HG03457 (cell line): ENCODE measurements around the gene TMEM179.
"Not testable (repeated sequence)": the region's sequence is repeated elsewhere in the genome, so short reads cannot be mapped to it uniquely, and the experiment has no call there.

Experiments used
- ATAC-seq: cut with Tn5 transposase; IDR thresholded peaks from one replicate; pipeline ENCODE4 v1.9.1; 2021; ENCODE audit warnings: moderate number of reproducible peaks; ENCODE audit not compliant: unreplicated experiment

TMEM179 gene

DNA sequence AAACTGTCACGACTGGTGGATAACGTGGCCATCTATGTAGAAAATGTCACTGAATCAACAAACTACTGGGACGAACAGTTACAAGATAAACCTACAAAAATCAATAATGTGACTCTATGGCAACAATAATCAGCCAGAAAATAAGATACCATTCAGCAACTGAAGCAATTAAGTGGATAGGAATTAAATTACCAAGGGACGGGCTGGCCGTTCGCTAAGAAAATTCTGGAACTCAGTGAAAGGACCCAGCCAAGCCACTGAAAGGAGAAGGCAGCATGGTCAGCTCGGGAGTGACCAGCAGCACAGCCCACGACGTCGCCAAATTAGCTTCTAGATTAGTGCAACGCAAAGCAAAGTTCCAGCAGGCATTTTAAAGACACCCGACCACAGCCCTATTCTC lies 33.6 kb upstream of the TMEM179 start:
- ATAC-seq, result no peak

DNA sequence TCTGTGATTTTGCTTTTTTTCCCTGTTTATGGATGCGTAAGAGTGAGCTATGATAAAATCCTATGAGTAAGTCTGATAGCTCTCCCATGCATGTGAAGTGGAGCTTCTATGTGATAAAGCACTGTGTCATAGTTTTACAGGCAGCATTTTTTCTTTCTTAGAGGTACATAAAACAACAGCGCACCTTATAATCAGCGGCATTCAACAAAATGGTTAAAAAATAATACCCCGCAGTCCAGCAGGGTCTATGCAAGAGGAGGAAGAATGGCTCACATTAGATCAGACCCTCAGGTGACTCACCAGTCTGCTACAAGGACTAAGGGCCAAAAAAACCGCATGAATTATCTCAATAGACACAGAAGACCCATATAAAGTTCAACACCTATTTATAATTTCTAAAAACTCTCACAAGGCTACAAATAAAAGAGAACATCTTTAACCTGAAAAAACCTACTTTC lies 33.0 kb upstream of the TMEM179 start:
- ATAC-seq, result no peak

DNA sequence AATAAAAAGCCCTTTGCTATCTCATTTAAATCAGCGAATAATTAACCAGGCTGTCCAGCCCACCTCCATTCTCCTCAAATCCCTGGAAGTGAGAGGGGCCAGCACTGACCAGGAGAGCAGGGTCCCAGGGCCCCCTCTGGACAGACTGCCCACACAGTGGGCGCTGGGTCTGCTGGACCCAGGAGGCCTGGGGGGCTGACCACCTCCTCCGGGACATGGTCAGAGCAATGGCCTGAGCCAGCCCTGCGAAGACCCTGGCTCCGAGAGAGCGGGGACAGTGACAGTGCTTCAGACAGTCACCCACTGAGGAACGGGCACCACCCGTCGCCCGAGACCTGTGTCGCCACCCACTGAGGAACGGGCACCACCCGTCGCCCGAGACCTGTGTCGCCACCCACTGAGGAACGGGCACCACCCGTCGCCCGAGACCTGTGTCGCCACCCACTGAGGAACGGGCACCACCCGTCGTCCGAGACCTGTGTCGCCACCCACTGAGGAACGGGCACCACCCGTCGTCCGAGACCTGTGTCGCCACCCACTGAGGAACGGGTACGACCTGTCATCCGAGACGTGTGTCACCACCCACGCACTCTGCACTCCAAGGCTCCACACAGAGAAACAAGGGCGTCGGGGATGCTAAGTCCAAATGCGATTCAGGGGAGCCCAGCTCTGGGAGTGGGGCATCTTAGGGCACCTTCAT lies 32.4 kb upstream of the TMEM179 start:
- not testable (repeated sequence) for ATAC-seq

DNA sequence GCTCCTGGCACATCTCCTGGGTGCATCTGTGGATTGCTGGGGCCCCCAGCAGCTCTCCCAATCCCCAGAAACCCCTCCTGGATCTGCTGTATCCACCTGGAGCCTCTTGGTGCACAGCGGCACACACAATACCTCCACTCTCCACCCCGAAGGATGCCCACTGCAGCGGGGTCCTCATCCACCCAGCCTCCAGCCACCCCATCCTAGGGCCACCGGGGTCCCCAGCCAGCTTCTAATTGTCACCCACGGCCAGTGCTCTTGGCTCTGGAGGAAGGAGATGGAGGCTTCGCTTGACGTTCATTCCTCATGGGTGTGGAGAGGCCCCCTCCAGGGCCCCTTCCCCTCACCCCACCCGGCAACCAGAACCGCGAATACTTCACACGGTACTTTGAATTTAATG lies 31.6 kb upstream of the TMEM179 start:
- no peak for ATAC-seq

DNA sequence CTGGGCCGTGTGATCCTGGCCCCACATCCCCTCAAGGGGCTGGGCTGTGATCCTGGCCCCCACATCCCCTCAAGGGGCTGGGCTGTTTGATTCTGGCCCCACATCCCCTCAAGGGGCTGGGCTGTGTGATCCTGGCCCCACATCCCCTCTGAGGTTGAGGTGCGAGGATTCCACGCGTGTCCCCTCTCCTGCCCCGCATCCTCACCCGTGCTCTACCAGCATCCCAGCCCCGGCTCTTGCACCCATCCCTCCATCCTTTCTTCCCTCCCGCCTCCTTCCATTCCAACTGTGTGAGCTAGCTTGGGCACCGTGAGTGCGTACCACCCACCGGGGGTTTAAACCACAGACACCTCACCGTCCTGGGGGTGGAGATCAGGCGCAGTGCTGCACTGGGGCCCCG lies 31.1 kb upstream of the TMEM179 start:
- ATAC-seq, result no peak

DNA sequence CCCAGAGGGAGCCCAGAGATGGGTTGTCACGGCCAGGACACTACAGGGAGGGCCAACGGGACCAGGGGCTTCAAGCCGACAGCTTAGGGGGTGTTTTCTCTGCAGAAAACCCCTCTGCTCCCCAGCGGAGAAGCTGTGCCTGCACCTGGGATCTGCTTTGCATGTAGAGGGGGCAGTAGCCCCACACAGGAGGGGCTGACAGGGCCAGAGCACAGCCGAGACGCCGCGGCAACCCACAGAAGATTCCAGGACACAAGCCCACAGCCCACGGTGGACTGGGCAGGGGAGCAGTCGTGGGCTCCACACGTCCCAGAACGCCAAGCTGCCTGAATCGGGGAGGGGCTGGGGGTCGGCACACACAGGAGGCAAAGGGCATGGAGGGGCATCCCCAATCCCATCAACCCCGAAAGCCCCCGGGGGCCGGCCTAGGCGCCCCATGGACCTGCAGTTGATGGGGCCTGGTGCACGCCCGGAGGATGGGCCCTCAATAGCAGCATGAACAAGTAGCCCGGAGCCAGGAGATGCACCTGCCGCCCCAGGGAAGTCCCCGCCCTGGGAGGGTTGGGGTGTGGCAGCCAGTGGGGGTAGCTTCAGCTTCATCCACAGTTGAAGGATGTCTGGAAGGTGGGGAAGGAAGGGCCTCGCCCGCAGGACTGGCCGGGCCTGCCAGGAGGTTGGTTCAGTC lies 30.5 kb upstream of the TMEM179 start:
- no peak for ATAC-seq

DNA sequence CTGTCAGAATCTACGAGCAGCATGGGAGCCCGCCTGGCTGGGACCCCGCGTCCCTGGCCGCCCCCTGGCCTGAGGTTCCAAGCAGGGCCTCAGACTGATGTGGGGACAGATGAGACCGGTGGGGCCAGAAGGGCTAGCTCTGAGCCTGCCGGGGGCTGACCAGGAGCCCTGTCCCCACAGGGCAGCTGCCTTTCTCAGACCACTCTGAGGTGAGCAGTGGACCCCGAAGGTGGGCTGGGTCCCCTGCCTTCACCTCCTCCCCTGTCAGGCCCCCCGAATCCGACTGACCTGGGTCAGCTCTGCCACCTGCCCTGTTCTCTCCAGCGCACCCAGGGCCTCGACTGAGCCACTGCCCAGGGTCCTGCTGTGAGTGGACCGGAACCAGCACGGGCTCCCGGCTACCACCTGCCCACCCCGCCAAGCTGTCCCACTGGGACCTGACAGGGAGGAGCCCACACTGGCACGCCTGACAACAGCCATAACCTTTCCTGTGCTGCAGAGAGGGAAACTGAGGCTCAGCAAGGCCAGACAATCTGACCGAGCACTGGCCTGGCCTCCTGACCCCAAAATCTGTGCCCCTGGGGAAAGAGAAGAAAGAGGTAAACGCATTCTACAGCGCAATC lies 29.7 kb upstream of the TMEM179 start:
- ATAC-seq, result no peak

DNA sequence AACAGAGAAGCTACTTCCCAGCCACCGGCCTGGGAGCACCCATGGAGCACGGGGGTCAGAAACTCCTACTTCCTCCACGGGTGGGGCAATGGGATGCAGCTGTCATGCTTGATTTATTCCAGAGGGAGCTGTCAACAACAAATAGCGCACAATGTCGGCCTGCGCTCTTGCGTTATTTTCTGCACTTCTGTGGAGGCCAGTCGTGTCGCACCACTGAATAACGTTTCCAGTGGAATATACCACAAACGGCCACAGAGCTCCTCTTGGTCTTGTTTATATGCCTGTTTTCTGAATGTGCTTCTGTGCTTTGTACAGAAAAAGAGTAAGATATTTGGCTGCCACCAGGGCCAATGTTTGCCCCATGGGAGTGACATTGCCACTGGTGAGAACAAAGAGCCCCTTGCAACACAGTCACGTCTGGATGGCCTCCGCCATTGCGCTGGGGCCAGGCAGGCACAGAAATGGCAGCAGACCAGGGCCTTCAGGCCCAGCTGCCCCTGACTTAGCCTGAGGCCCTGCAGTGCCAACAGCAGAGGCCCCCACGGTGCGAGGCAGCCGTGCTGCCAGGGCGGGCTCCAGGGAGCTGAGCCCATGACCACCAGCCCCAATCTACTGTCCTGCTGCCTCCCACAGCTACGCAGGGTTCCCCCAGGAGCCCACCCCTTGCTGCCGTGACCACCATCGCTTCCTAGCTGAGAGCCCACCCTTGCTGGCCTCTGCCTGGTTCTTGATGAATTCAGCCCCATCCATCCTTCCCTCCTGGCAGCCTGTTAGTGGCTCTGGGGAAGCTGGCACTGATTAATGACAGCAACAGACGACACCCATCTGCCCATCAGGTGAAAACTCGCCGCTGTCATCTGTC lies 28.9 kb upstream of the TMEM179 start:
- no peak for ATAC-seq

DNA sequence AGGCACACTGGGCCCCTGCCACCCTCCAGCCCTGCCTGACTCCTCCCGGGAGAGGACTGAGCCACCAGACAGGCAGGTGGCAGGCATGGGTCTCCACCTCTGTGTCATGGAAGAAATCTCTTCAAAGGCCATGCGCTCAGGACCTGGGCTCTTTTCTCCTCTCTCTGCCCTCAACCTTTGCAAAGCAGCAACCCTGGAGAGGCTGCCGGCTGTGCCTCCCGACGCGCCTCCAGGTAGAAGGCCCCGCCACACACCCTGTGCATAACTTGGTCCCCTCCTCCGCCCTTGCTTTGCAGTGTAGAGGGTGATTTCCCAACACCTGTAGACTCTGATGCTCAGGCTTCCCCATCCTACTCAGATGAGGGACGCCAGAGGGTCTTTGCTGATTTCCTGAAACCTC lies 28.2 kb upstream of the TMEM179 start:
- no peak for ATAC-seq

DNA sequence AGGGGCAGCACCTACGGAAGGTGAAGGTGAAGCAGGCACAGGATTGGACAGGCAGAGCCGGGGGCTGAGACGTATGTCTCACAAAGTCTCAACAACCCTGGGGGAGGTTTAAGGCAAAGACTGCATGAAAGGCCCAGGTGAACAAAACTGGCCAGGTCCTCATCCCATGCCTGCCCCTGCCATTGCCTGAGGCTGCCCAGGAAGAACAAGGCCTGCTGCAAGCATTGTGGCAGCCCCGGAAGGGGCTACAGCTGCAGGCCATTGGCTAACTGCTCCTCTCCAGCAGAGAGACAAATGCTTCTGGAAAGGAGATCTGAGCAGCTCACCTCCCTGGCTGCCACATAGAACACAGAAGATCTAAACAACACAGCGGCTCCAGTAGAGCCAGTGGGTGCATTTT lies 20.4 kb upstream of the TMEM179 start:
- no peak for ATAC-seq

DNA sequence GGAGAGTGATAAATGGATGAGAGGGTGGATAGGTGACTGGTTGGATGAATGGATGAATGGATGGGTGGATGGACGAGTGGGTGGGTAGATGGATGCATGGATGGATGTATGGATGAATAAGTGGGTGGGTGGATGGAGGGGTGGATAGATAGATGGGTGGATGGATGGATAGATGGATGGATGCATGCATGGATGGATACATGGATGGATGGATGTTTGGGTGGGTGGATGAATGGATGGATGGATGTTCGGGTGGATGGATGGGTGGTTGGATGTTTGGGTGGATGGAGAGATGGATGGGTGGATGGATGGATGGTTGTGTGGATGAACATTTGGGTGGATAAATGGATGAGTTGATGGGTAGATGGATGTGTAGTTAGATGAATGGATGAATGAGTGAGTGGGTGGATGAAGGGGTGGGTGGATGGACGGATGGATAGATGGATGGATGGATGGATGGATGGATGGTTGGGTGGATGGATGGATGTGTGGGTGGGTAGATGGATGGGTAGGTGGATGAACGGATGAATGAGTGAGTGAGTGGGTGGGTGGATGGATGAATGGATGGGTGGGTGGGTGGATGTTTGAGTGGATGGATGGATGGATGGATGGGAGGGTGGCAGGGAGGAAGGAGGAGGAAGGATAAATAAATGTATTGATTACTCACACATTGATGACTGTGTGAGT lies 9.7 kb upstream of the TMEM179 start:
- ATAC-seq, result no peak

DNA sequence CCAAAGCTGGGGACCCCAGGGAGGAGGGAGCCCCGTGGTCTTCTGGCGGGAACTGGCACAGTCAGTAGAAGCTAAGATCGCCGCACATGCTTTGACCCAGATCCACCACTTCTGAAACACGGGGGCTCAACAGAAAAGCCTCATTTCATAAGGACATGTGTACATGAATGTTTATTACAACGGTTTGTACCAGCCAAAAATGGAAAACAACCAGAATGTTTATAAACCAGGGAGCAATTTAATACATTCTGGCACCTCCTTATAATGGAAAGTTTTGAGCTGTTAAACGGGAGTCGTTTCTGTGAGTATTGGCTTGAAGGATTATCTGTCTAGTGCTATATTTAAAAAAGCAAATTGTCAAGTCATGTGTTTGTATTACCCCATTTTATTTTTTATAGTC lies 7.3 kb upstream of the TMEM179 start:
- no peak for ATAC-seq

DNA sequence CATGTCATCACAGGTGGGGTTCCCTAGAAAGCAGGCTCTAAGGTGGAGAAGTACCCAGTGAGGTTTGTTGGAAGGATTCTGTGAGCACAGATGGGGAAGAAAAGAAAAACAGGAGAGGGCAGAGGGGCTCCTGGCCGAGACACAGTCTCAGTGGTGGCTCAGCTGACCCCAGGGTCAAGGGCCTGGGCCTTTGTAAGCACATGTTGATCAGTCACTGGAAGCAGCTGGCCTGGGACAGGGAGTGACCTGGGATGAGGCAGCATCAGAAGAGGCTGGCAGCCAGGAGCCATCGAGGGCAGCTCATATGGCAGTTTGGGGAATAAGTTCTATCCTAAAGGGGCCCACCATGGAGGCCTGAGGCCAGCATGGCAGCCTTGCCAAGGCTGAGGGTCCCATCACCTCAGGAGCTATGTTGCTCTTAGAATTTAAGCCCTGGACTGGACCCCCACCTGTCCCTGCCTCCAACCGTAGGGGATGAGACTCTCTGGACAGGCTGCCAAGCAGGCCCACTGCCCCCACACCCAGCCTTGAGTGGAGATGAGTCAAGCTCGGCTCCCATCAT lies 6.3 kb upstream of the TMEM179 start:
- ATAC-seq, result no peak

DNA sequence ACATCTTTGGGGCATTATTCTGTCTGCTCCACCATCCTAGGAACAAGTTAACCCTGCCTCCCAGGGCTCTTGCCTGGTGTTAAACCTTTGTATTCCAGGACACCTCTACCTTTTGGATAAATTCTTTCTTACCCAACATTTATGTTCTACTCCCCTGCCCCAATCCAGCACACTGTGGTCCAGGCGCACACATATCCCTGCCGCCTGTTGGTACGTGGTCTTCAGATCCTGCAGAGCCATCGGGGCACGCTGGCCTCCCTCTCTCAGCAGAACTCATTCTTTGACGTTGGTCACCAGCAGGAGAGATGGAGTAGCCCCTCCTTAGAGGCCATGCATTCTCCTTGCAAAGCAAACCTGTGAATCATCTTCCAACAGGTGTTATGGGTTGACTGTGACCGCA lies 5.1 kb upstream of the TMEM179 start:
- no peak for ATAC-seq

DNA sequence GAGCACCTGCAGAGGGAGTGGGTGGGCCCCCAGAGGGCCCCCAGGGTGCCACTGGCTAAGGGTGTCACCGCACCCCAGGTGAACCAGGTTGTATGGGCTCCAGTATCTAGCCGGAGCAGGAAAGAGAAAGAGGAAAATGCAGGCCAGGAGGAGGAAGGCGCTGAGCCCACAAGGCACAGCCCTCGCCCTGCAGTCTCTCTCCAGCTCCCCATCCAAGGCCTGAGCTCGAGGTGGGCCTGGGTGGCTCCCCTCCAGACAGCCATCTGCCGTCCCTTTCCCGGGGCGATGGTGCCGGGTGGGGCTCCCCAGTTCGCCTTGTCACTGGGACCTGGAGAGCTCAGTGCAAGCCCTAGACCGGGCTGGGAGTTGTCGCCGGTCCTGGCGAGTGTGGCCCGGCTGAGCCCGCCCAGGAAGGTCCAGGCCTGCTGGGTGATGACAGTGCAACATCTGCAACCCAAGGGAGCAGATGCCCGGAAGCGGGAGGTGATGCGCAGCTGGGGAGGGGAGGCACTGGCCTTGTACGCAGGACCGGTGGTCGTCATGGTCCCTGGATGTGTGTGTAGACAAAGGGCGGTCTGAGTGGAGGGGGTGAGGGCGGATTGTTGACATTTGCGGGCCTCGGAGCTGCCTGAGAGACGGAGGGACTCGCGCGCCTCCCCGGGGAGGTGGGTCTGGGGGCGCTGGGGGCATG lies 716 bp downstream of the TMEM179 start:
- no peak for ATAC-seq

DNA sequence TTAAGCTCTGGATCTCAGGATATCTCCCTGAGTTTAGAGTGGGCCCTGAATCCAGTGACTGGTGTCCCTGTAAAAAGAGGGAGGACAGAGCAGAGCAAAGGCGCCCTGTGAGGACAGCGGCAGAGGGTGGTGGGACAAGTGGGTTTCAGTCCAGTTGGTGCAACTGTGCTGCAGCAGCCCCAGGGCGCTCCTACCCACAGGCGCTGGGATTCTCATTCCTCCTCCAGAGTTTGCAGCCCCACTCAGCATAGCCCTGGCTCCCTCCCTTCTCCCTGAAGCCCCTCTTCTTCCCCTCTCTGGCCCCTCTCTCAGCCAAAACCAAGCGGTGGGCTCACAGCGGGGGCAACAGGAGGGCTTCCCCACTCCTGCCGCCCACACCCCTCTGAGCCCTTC lies 1.6 kb downstream of the TMEM179 start:
- ATAC-seq, result no peak

DNA sequence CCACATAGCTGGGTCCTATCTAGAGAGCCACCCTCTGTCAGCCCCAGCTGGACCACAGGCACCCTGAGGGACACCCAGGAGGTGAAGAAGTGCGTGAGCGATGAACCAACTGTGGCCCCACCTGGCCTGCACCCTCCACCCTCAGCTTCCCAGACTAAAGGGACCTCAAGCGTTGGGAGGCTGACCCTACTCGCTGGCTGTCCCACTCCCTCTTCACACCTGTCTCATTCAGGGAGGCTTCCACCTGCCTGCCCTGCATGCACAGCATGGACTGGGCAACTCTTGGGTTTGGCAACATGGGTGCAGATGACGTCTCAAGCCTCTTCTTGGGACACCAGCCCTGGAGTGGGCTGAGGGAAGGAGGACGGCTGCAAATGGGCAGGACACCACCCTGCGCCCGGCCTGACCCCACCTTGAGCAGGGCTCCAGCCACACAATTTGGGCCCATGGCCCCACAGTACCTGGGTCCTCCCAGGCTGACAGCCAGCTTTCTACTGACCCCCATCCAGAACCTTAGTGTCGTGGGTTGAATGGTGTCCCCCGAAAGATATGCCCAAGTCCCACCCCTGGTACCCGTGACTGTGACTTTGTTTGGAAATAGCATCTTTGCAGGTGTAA lies 2.1 kb downstream of the TMEM179 start:
- ATAC-seq, result no peak

DNA sequence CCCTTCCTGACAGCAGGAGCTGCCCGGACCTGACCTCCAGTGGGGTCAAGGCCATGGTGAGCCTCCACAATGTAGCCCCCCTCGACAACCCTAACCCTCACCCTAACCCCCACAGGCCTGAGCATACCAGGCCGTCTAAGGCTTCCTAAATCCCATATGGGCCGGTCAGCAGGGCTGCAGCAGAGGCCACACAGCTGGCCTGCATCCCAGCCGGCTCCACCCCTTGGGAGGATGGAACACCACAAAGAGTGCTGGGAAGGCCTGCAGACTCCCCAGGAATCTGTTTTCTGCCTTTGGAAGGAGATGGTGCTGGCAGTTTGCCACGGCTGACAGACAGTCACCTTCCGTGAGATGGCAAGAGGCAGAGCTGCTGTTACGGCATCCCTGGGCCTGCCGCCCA lies 2.8 kb downstream of the TMEM179 start:
- no peak for ATAC-seq

DNA sequence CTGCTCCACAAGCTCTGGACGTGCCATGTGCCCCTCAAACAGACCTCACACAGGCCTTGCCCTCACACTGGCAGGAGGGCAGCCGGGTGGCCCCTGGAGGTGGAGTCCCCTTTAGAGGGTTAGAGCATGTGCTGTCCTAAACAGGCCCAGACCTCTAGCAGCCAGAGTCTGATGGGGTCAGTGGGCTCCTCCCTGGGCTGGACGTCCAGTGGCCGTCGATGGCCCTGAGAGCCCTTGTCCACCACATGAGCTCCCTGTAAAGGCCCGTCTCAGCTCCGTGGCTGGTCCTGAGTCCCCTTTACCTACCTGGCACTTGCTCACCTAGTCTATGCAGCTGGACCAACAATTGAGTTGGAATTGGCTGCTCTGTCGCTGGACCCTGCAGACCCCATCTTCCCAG lies 3.8 kb downstream of the TMEM179 start:
- ATAC-seq, result no peak
